ENCODE measurements around the gene SNX24. TPM values are rescaled to one million over a fixed set of nuclear protein-coding genes. Genes with fewer than 3 reads are reported as not detected.

SNX24 gene
- total and polyA plus RNA-seq, 3 donors from 2014 or later, result 13.1 to 25.8 (median 23.1) TPM

- Histone ChIP-seq H3K9me3 (no peaks in the 10 kb centered on the region), H3K27ac (peak overlapping the region; percentile 76 to 88), H3K27me3 (no peaks in the 10 kb centered on the region), H3K4me3 (peak overlapping the region; percentile 72 to 87), H3K36me3 (ENCODE audit: low read depth, missing control alignments) (no peaks in the 10 kb centered on the region), H3K4me1 (peaks cover 5% of the 10 kb centered on the region)
- peak; percentile 38 for DNase-seq
- intact Hi-C loops (cut with DNase I; ENCODE audit: low total_unique reads), result no loop called here
- 23 to 32% methylated on average over 22 of the region's 22 CpGs for WGBS, 2 donors
- TF ChIP-seq POLR2A (IDR thresholded peaks at IDR 0.05) (no peak), CTCF (IDR thresholded peaks at IDR 0.05) (no peak)
Measured at GRCh38 chr5:122844136-122844909, 1.1 kb upstream of the SNX24 start.

GRCh38 chr5:122844910-122845228 is 544 bp upstream of the SNX24 start:
- no peaks in the 10 kb centered on the region for H3K36me3 ChIP-seq (ENCODE audit: low read depth, missing control alignments)
- H3K4me3 ChIP-seq, result peak overlapping the region; percentile 72 to 87
- peak overlapping the region; percentile 76 to 88 for H3K27ac ChIP-seq
- intact Hi-C loops (cut with DNase I; ENCODE audit: low total_unique reads), result no loop called here
- H3K27me3 ChIP-seq, result no peaks in the 10 kb centered on the region
- 0 to 2% methylated on average over 15 to 16 of the region's 16 CpGs for WGBS, 2 donors
- no peak for TF ChIP-seq CTCF (IDR thresholded peaks at IDR 0.05)
- no peak for TF ChIP-seq POLR2A (IDR thresholded peaks at IDR 0.05)
- DNase-seq, result peak; percentile 30
- peaks cover 5% of the 10 kb centered on the region for H3K4me1 ChIP-seq
- H3K9me3 ChIP-seq, result no peaks in the 10 kb centered on the region

- Histone ChIP-seq H3K27ac (peak overlapping the region; percentile 76 to 88), H3K27me3 (no peaks in the 10 kb centered on the region)
- intact Hi-C loops (cut with DNase I; ENCODE audit: low total_unique reads), result no loop called here
Measured at GRCh38 chr5:122846051-122846550, 688 bp downstream of the SNX24 start.

DNA sequence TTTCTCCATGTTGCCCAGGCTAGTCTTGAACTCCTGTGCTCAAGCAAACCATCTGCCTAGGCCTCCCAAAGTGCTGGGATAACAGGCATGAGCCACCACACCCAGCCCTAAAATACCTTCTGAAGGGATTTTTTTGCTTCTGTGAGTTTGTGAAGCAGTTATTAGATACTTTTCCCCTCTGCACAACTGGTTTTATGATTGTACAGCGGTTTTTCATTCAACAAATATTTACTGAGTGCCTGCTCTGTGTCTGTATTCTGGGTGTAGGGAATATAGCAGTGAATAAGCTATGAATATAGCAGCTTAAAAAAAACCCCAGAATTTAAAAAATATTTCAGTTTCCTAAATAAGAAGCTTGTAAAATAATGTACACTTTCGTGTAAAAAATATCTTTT is 2.3 kb downstream of the SNX24 start:
- 76 to 82% methylated on average over 2 of the region's 2 CpGs for WGBS, 2 donors

More at GRCh38 chr5:122846051-122846550, 688 bp downstream of the SNX24 start:
- no peaks in the 10 kb centered on the region for H3K9me3 ChIP-seq
- no peak for DNase-seq
- TF ChIP-seq CTCF (IDR thresholded peaks at IDR 0.05), result no peak
- no peaks in the 10 kb centered on the region for H3K36me3 ChIP-seq (ENCODE audit: low read depth, missing control alignments)
- H3K4me3 ChIP-seq, result peak overlapping the region; percentile 72 to 87
- WGBS, 2 donors, result 1 to 2% methylated on average over 6 of the region's 6 CpGs
- H3K4me1 ChIP-seq, result peaks cover 5% of the 10 kb centered on the region

More for the DNA sequence above, 2.3 kb downstream of the SNX24 start:
- H3K27ac ChIP-seq, result no peak overlapping the region
- no peak for TF ChIP-seq POLR2A (IDR thresholded peaks at IDR 0.05)
- TF ChIP-seq CTCF (IDR thresholded peaks at IDR 0.05), result no peak
- no peak overlapping the region for H3K4me3 ChIP-seq
- DNase-seq, result no peak
- no peaks in the 10 kb centered on the region for H3K27me3 ChIP-seq
- H3K4me1 ChIP-seq, result peaks cover 5% of the 10 kb centered on the region
- no peaks in the 10 kb centered on the region for H3K36me3 ChIP-seq (ENCODE audit: low read depth, missing control alignments)
- H3K9me3 ChIP-seq, result no peaks in the 10 kb centered on the region
- intact Hi-C loops (cut with DNase I; ENCODE audit: low total_unique reads), result no loop called here
